Caco-2 (cell line): ENCODE measurements around the gene ADD1. TPM values are rescaled to one million over a fixed set of nuclear protein-coding genes. Genes with fewer than 3 reads are reported as not detected.

Source experiments
- BruUV-seq: library from RNA; stranded (reverse); fragments of 400-500 nt; replicated peaks from 2 replicates; lab custom pipeline; 2021; lab: Mats Ljungman, UMichigan
- CTCF ChIA-PET: fragments of 300-600 bp; sonication (Branson Sonifier 250); formaldehyde crosslinking; loops from one replicate; lab custom pipeline; 2022; ENCODE audit warnings: antibody characterized with exemption; lab: Charles Lee
- POLR2A ChIA-PET: fragments of 300-600 bp; sonication (Branson Sonifier 250); formaldehyde crosslinking; loops from one replicate; lab custom pipeline; 2022; ENCODE audit warnings: antibody characterized with exemption; lab: Charles Lee
- DNase-seq, 2 experiments: peaks; one replicate each; pipeline versions ENCODE4 v3.0.0 to v3.0.0-alpha.2; 2020 to 2022
- H3K27me3 ChIP-seq: replicated peaks from 2 replicates; pipeline ENCODE4 v1.6.0; 2011; ENCODE audit warnings: low read length; ENCODE audit not compliant: control insufficient read depth, insufficient read depth
- H3K36me3 ChIP-seq: 2 replicates; pipeline ENCODE4 v1.5.1; 2011; ENCODE audit warnings: low read length; ENCODE audit not compliant: control insufficient read depth, insufficient read depth
- H3K4me1 ChIP-seq: fragments of 250-450 bp; sonication (Bioruptor Pico); 2 replicates; pipeline ENCODE4 v1.5.1; 2020; ENCODE audit warnings: mild to moderate bottlenecking
- H3K4me3 ChIP-seq: 2 replicates; pipeline ENCODE4 v1.5.1; 2011; ENCODE audit warnings: low read depth, mild to moderate bottlenecking, control low read depth, low read length
- H3K9me3 ChIP-seq: fragments of 250-450 bp; sonication (Bioruptor Pico); 2 replicates; pipeline ENCODE4 v1.5.1; 2020; ENCODE audit warnings: mild to moderate bottlenecking, moderate library complexity
- H3K27ac Mint-ChIP-seq: one replicate; pipeline ENCODE4 v1.8.0; 2022; ENCODE audit warnings: mixed read lengths; ENCODE audit not compliant: unreplicated experiment
- H3K27me3 Mint-ChIP-seq: one replicate; pipeline ENCODE4 v1.8.0; 2022; ENCODE audit warnings: mixed read lengths; ENCODE audit not compliant: insufficient read depth, unreplicated experiment
- H3K36me3 Mint-ChIP-seq: one replicate; pipeline ENCODE4 v1.8.0; 2022; ENCODE audit warnings: mild to moderate bottlenecking, mixed read lengths; ENCODE audit not compliant: insufficient read depth, unreplicated experiment
- H3K4me1 Mint-ChIP-seq: one replicate; pipeline ENCODE4 v1.8.0; 2022; ENCODE audit warnings: low read depth, mixed read lengths; ENCODE audit not compliant: unreplicated experiment
- H3K4me3 Mint-ChIP-seq: one replicate; pipeline ENCODE4 v1.8.0; 2022; ENCODE audit warnings: mild to moderate bottlenecking, moderate library complexity, mixed read lengths; ENCODE audit not compliant: unreplicated experiment
- H3K9me3 Mint-ChIP-seq: one replicate; pipeline ENCODE4 v1.8.0; 2022; ENCODE audit warnings: mixed read lengths; ENCODE audit not compliant: unreplicated experiment
- CTCF ChIP-seq, 2 experiments: fragments of 200-600 bp in 1 of 2; IDR thresholded peaks; 1 replicate in 1 of 2; 2 replicates in 1 of 2; pipeline versions ENCODE4 v1.5.1 to v1.8.0; 2011 to 2022; ENCODE audit warnings: antibody characterized with exemption in 1 of 2, control low read depth in 1 of 2, inconsistent platforms in 1 of 2, low read depth in 1 of 2, low read length in 1 of 2, mild to moderate bottlenecking in 1 of 2, moderate library complexity in 1 of 2; ENCODE audit not compliant: insufficient read depth in 1 of 2, severe bottlenecking in 1 of 2, unreplicated experiment in 1 of 2
- intact Hi-C: fragments of 100-400 bp; cut with micrococcal nuclease; formaldehyde crosslinking; loops from one replicate; pipeline ENCODE4 v1.10.0; 2022; ENCODE audit not compliant: unreplicated experiment
- total RNA-seq: library from RNA; stranded (reverse); gene quantifications from 2 replicates; pipeline ENCODE4 v1.2.3, GENCODE V29; 2022

Gene ADD1
- total RNA-seq, 1 experiment from 2014 or later: 242 TPM

DNA sequence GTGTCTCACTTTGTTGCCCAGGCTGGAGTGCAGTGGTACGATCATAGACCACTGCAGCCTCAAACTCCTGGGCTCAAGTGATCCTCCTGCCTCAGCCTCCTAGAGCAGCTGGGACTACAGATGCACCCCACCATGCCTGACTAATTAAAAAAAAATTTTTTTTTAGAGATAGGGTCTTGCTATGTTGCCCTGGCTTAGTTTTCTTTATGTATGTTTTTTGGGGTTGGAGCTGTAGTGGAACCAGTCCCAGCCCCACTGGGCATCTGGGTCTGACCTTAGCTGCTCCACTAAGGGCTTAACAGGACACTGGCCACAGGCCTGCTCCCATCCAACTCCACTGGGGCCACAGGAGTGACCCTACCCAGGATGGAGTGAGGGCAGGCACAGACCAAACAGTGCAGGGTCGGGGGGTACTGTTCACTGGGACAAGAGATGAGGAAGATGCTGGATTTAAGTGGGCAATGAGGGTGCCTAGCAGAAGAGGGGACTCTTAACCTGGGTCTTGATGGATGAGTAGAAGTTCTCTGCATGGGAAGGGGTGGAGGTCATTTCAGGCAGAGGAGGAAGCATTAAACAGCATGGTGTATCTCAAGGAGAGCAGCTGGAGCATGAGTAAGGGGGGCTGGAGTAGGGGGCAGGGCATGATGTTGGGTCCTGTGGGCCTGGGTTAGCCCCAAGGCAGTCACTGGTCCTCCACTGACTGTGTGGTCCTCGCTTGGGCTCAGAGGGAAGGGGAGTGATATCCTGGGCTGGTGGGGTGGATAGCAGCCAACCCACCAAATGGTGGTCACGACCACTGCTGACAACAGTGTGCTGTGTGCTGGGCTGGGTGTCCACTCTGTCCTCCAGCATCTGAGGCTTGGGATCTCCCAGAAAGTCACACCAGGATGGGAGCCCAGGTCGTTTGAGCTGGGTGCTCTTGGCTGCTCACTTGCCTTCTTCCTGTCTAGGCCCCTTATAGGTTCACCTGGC is 24.1 kb upstream of the ADD1 start:
- Mint-ChIP-seq H3K27ac (no peak overlapping the region), H3K36me3 (peaks cover 17% of the 10 kb centered on the region), H3K4me1 (peaks cover 15% of the 10 kb centered on the region), H3K9me3 (no peaks in the 10 kb centered on the region), H3K27me3 (no peaks in the 10 kb centered on the region), H3K4me3 (peak overlapping the region; percentile 60)
- TSS peak; percentile 68 for BruUV-seq
- Histone ChIP-seq H3K36me3 (no peaks in the 10 kb centered on the region), H3K27me3 (no peaks in the 10 kb centered on the region), H3K4me1 (peaks cover 7% of the 10 kb centered on the region; the same call in 1 of the 2 replicates), H3K4me3 (no peak overlapping the region), H3K9me3 (no peaks in the 10 kb centered on the region; the same call in 1 of the 2 replicates)
- no peak for DNase-seq
- TF ChIP-seq CTCF (IDR thresholded peaks at IDR 0.05; ENCODE audit: insufficient read depth in 1 of 2, low read depth in 1 of 2, low read length in 1 of 2, severe bottlenecking in 1 of 2, unreplicated experiment in 1 of 2): no peak
- ChIA-PET POLR2A (interaction anchor here (0.6 to 1.0 kb wide), 2 partner anchors 64 to 1530 kb away, joined by 3 read pairs; no protein-coding TSS in a partner anchor), CTCF (interaction anchor here (0.7 kb wide), 1 partner anchor 788 kb away, joined by 3 read pairs; no protein-coding TSS in a partner anchor)
- intact Hi-C loops: no loop called here

GRCh38 chr4:2820216-2820982 is 23.2 kb upstream of the ADD1 start:
- Mint-ChIP-seq H3K4me3 (no peak overlapping the region), H3K27me3 (no peaks in the 10 kb centered on the region), H3K36me3 (peaks cover 23% of the 10 kb centered on the region), H3K9me3 (no peaks in the 10 kb centered on the region), H3K27ac (no peak overlapping the region), H3K4me1 (peaks cover 15% of the 10 kb centered on the region)
- no peaks in the 10 kb centered on the region; the same call in 1 of the 2 replicates for H3K9me3 ChIP-seq
- intact Hi-C loops: no loop called here
- H3K4me3 ChIP-seq: no peak overlapping the region
- H3K4me1 ChIP-seq: peaks cover 7% of the 10 kb centered on the region; the same call in 1 of the 2 replicates
- no peak for TF ChIP-seq CTCF (IDR thresholded peaks at IDR 0.05; ENCODE audit: insufficient read depth in 1 of 2, low read depth in 1 of 2, low read length in 1 of 2, severe bottlenecking in 1 of 2, unreplicated experiment in 1 of 2)
- BruUV-seq: no TSS peak
- ChIA-PET CTCF (no interaction called here), POLR2A (no interaction called here)
- H3K27me3 ChIP-seq: no peaks in the 10 kb centered on the region
- no peak for DNase-seq
- H3K36me3 ChIP-seq: no peaks in the 10 kb centered on the region
